HCT116 (cell line): ENCODE data around the gene LRRC43. TPM values are rescaled to one million over a fixed set of nuclear protein-coding genes. Genes with fewer than 3 reads are reported as not detected.

ENCODE experiments used
- ATAC-seq: fragments of 200-7000 bp; cut with Tn5 transposase; 2 replicates; pipeline ENCODE4 v1.9.1; 2020; ENCODE audit warnings: mild to moderate bottlenecking, moderate library complexity
- BruUV-seq: library from RNA; stranded (reverse); fragments of 400-500 nt; replicated peaks from 2 replicates; lab custom pipeline; 2021; lab: Mats Ljungman, UMichigan
- CTCF ChIA-PET: fragments of 300-600 bp; sonication (Branson Sonifier 250); formaldehyde crosslinking; loops from one replicate; lab custom pipeline; 2021; ENCODE audit warnings: antibody characterized with exemption; lab: Charles Lee
- POLR2A ChIA-PET: fragments of 300-600, 350-600 bp; sonication (Branson Sonifier 250); formaldehyde crosslinking; loops from one replicate; lab custom pipeline; 2021; ENCODE audit warnings: antibody characterized with exemption; lab: Charles Lee
- RAD21 ChIA-PET, 2 experiments: fragments of 300-600 bp; sonication (Branson Sonifier 250); formaldehyde crosslinking; loops; one replicate each; lab custom pipeline; 2023; ENCODE audit warnings: low total read pairs in 2 of 2; ENCODE audit not compliant: uncharacterized antibody in 2 of 2, unreplicated experiment in 2 of 2, low non-redundant PET in 1 of 2; lab: Charles Lee
- DNase-seq: peaks from one replicate; pipeline ENCODE4 v3.0.0-alpha.2; 2010; ENCODE audit warnings: low read depth, low spot score
- H2AFZ ChIP-seq: fragments of 200-600 bp; shearing (Covaris generic), sonication (generic); 2 replicates; pipeline ENCODE4 v1.6.1; 2017; ENCODE audit warnings: low read depth, mixed run types, mixed read lengths, antibody characterized with exemption, low read length; ENCODE audit not compliant: poor library complexity, severe bottlenecking
- H3K27ac ChIP-seq: 2 replicates; pipeline ENCODE4 v1.5.1; 2012; ENCODE audit warnings: low read depth, low read length
- H3K27me3 ChIP-seq: fragments of 200-600 bp; sonication (generic); 2 replicates; pipeline ENCODE4 v1.6.1; 2016; ENCODE audit warnings: mixed run types, low read length, mixed read lengths; ENCODE audit not compliant: insufficient read depth
- H3K36me3 ChIP-seq, 2 experiments: fragments of 200-500 bp in 1 of 2; fragments of 200-600 bp in 1 of 2; sonication (Bioruptor generic) in 1 of 2; sonication (generic) in 1 of 2; 2 replicates each; pipeline versions ENCODE4 v1.5.1 to v1.6.1; 2014 to 2016; ENCODE audit warnings: low read length in 2 of 2, inconsistent platforms in 1 of 2, mixed read lengths in 1 of 2, mixed run types in 1 of 2; ENCODE audit not compliant: insufficient read depth in 2 of 2, control insufficient read depth in 1 of 2
- H3K4me1 ChIP-seq, 2 experiments: fragments of 200-600 bp in 1 of 2; sonication (generic) in 1 of 2; 2 replicates each; pipeline versions ENCODE4 v1.5.1 to v1.6.1; 2012 to 2017; ENCODE audit warnings: low read length in 2 of 2, inconsistent platforms in 1 of 2, mild to moderate bottlenecking in 1 of 2, mixed read lengths in 1 of 2, mixed run types in 1 of 2, moderate library complexity in 1 of 2; ENCODE audit not compliant: insufficient read depth in 2 of 2, control insufficient read depth in 1 of 2
- H3K4me2 ChIP-seq: fragments of 200-600 bp; sonication (generic); 2 replicates; pipeline ENCODE4 v1.6.1; 2017; ENCODE audit warnings: mixed run types, low read length, mixed read lengths
- H3K4me3 ChIP-seq, 2 experiments: fragments of 200-600 bp in 1 of 2; sonication (generic) in 1 of 2; replicated peaks in 1 of 2; 2 replicates each; pipeline ENCODE4 v1.5.1; 2011 to 2016; ENCODE audit warnings: low read length in 2 of 2, control low read depth in 1 of 2, low read depth in 1 of 2, mild to moderate bottlenecking in 1 of 2, mixed read lengths in 1 of 2, mixed run types in 1 of 2
- H3K79me2 ChIP-seq: fragments of 200-600 bp; sonication (generic); 2 replicates; pipeline ENCODE4 v1.6.1; 2017; ENCODE audit warnings: mild to moderate bottlenecking, mixed run types, low read length, moderate library complexity, mixed read lengths; ENCODE audit not compliant: insufficient read depth
- H3K9ac ChIP-seq: fragments of 200-600 bp; sonication (generic); 2 replicates; pipeline ENCODE4 v1.6.1; 2016; ENCODE audit warnings: low read length, mixed read lengths
- H3K9me2 ChIP-seq: fragments of 200-600 bp; sonication (generic), shearing (Covaris generic); 2 replicates; pipeline ENCODE4 v1.6.1; 2017; ENCODE audit warnings: mixed run types, mild to moderate bottlenecking, moderate library complexity; ENCODE audit not compliant: insufficient read depth
- H3K9me3 ChIP-seq, 2 experiments: fragments of 200-500 bp in 1 of 2; fragments of 200-600 bp in 1 of 2; sonication (Bioruptor generic) in 1 of 2; sonication (generic) in 1 of 2; 2 replicates each; pipeline ENCODE4 v1.6.1; 2014 to 2017; ENCODE audit warnings: low read length in 2 of 2, mixed read lengths in 2 of 2, inconsistent platforms in 1 of 2, low read depth in 1 of 2, mild to moderate bottlenecking in 1 of 2, mixed run types in 1 of 2, moderate library complexity in 1 of 2; ENCODE audit not compliant: control insufficient read depth in 1 of 2, insufficient read depth in 1 of 2
- H4K20me1 ChIP-seq: fragments of 200-600 bp; sonication (generic), shearing (Covaris generic); 2 replicates; pipeline ENCODE4 v1.6.1; 2017; ENCODE audit warnings: mixed run types, mild to moderate bottlenecking, moderate library complexity; ENCODE audit not compliant: insufficient read depth
- CTCF ChIP-seq, 3 experiments: fragments of 200-600 bp in 1 of 3; sonication (generic) in 1 of 3; IDR thresholded peaks in 2 of 3; conservative IDR thresholded peaks in 1 of 3; 2 replicates each; pipeline ENCODE4 v1.5.1; 2012 to 2017; ENCODE audit warnings: low read depth in 2 of 3, low read length in 2 of 3, antibody characterized with exemption in 1 of 3, borderline replicate concordance in 1 of 3, control low read depth in 1 of 3, mild to moderate bottlenecking in 1 of 3, mixed read lengths in 1 of 3, mixed run types in 1 of 3, moderate library complexity in 1 of 3; ENCODE audit not compliant: insufficient read depth in 1 of 3
- ELF1 ChIP-seq: IDR thresholded peaks from 2 replicates; pipeline ENCODE4 v1.6.1; 2012; ENCODE audit warnings: low read depth, borderline replicate concordance
- JUND ChIP-seq: IDR thresholded peaks from 2 replicates; pipeline ENCODE4 v1.6.1; 2012
- MAX ChIP-seq: IDR thresholded peaks from 2 replicates; pipeline ENCODE4 v1.6.1; 2012
- RAD21 ChIP-seq: IDR thresholded peaks from 2 replicates; pipeline ENCODE4 v1.6.1; 2012; ENCODE audit warnings: low read depth, mild to moderate bottlenecking
- REST ChIP-seq: IDR thresholded peaks from 2 replicates; pipeline ENCODE4 v1.6.1; 2012; ENCODE audit warnings: low read depth
- SP1 ChIP-seq: IDR thresholded peaks from 2 replicates; pipeline ENCODE4 v1.6.1; 2012; ENCODE audit warnings: low read depth
- SRF ChIP-seq: IDR thresholded peaks from 2 replicates; pipeline ENCODE4 v1.6.1; 2012; ENCODE audit warnings: low read depth
- YY1 ChIP-seq: IDR thresholded peaks from 2 replicates; pipeline ENCODE4 v1.6.1; 2011; ENCODE audit warnings: low read length, low read depth, moderate library complexity, mild to moderate bottlenecking; ENCODE audit not compliant: insufficient replicate concordance; ENCODE audit errors: extremely low read depth
- ZBTB33 ChIP-seq: IDR thresholded peaks from 2 replicates; pipeline ENCODE4 v1.6.1; 2011; ENCODE audit warnings: mild to moderate bottlenecking, low read length, moderate library complexity; ENCODE audit not compliant: insufficient replicate concordance; ENCODE audit errors: extremely low read depth
- intact Hi-C: fragments of 100-400 bp; cut with micrococcal nuclease; formaldehyde crosslinking; loops from 2 replicates; pipeline ENCODE4 v1.10.0; 2022
- total RNA-seq: library from RNA; stranded (reverse); gene quantifications from one replicate; pipeline ENCODE4 v1.2.1, GENCODE V29; 2021; ENCODE audit not compliant: unreplicated experiment

Gene LRRC43
- total RNA-seq, 1 experiment from 2014 or later, result not detected

GRCh38 chr12:122250536-122250935 is 67.6 kb downstream of the LRRC43 start:
- RAD21 ChIA-PET, result no interaction called here
- TF ChIP-seq YY1, result no peak
- no peak for TF ChIP-seq ZBTB33
- TF ChIP-seq ELF1, result no peak
- TF ChIP-seq REST, result no peak
- no peak for TF ChIP-seq JUND
- TF ChIP-seq SP1, result no peak
- TF ChIP-seq RAD21, result no peak
- TF ChIP-seq SRF, result no peak
- no peak for TF ChIP-seq MAX
- no peak for TF ChIP-seq CTCF (IDR thresholded peaks at IDR 0.05 in 2 of 3, conservative IDR thresholded peaks at IDR 0.05 in 1 of 3; ENCODE audit: borderline replicate concordance in 1 of 3, insufficient read depth in 1 of 3, low read depth in 2 of 3, low read length in 2 of 3)
- DNase-seq (no peak), ATAC-seq (no peak)
- H3K9me2 ChIP-seq, result no peaks in the 10 kb centered on the region
- no peaks in the 10 kb centered on the region for H3K9me3 ChIP-seq
- no peak overlapping the region for H3K27ac ChIP-seq
- no peak overlapping the region for H2AFZ ChIP-seq
- intact Hi-C loops, result no loop called here
- H3K9ac ChIP-seq, result no peak overlapping the region
- CTCF ChIA-PET, result no interaction called here
- H3K79me2 ChIP-seq, result no peaks in the 10 kb centered on the region; the same call in 1 of the 2 replicates
- H3K4me1 ChIP-seq, result no peaks in the 10 kb centered on the region
- H3K27me3 ChIP-seq, result no peaks in the 10 kb centered on the region
- H4K20me1 ChIP-seq, result no peaks in the 10 kb centered on the region
- no peak overlapping the region for H3K4me3 ChIP-seq
- BruUV-seq, result no TSS peak
- H3K36me3 ChIP-seq, result no peaks in the 10 kb centered on the region; a peak in 1 of 4 replicates
- no peak overlapping the region for H3K4me2 ChIP-seq
- POLR2A ChIA-PET, result no interaction called here
